GM23248 (cell line): ENCODE measurements around the gene ANKRD53.

Source experiments
- EZH2 ChIP-seq: fragments of 200-600 bp; sonication (generic); IDR thresholded peaks from 2 replicates; pipeline ENCODE4 v1.6.1; 2018; ENCODE audit warnings: antibody characterized with exemption, mild to moderate bottlenecking; ENCODE audit not compliant: insufficient read depth, poor library complexity, severe bottlenecking
- EZH2phosphoT487 ChIP-seq: fragments of 200-600 bp; sonication (generic); IDR thresholded peaks from 2 replicates; pipeline ENCODE4 v1.6.1; 2018; ENCODE audit warnings: antibody characterized with exemption, moderate library complexity, mild to moderate bottlenecking, low read depth; ENCODE audit not compliant: insufficient read depth

DNA sequence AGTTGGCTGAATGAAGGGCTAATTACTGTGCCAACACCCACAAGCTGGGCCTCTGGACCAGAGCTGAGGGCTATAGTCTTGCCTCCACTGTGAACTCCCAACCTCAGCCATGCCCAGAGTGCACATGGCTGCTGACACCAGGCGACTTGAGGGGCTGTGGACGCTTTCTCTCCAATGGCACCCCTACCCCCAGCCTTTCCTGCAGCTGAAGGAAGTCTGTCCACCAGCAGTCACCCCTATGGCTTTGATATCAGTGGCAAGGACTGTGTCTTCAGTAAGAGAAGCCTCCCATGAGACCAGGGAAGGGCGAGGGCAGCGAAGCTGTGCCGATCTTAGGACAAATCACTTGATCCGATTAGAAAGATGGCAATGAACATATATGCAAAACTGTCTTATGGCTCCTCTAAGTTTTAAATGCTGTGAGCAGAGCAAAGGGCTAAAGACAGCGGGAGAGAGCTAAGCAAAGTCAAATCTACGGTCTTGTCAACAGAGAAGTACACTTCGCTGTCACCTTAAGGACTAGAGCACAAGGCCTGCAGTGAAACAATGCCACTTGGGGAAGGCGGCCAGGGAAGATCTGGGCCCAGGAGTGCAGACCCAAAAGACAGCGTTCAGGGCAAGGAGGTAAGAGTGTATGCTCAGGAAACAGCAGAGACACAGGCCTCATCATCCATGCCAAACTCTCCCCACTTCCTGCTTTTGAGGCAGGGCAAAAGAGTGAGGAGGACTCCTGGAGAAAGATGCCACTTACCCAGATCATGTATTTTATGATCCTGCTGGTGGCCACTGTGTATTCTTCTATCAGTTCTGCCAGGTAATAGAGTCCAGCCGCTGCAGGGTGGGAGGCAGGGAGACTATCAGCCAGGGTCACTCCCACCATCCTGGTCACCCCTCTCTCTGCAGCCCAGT lies 14.8 kb downstream of the ANKRD53 start:
- TF ChIP-seq EZH2 (no peak), EZH2phosphoT487 (no peak)
